C4-2B (cell line): ENCODE measurements around the gene CDKAL1.
"Not testable (repeated sequence)": the region's sequence is repeated elsewhere in the genome, so short reads cannot be mapped to it uniquely, and the experiment has no call there.

ENCODE experiments used
- ZFX ChIP-seq: fragments of 450-650 bp; IDR thresholded peaks from 2 replicates; pipeline ENCODE4 v1.6.1; 2017
- TF ChIP-seq, protein P1 (sequence below): fragments of 450-650 bp; conservative IDR thresholded peaks from 2 replicates; pipeline ENCODE4 v1.5.1; 2017; ENCODE audit warnings: mild to moderate bottlenecking

DNA sequence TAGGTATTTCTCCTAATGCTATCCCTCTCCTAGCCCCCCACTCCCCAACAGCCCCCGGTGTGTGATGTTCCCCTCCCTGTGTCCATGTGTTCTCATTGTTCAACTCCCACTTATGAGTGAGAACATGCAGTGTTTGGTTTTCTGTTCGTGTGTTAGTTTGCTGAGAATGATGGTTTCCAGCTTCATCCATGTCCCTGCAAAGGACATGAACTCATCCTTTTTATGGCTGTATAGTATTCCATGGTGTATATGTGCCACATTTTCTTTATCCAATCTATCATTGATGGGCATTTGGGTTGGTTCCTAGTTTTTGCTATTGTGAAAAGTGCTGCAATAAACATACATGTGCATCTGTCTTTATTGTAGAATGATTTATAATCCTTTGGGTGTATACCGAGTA, 56.2 kb downstream of the CDKAL1 start:
- TF ChIP-seq, protein P1, sequence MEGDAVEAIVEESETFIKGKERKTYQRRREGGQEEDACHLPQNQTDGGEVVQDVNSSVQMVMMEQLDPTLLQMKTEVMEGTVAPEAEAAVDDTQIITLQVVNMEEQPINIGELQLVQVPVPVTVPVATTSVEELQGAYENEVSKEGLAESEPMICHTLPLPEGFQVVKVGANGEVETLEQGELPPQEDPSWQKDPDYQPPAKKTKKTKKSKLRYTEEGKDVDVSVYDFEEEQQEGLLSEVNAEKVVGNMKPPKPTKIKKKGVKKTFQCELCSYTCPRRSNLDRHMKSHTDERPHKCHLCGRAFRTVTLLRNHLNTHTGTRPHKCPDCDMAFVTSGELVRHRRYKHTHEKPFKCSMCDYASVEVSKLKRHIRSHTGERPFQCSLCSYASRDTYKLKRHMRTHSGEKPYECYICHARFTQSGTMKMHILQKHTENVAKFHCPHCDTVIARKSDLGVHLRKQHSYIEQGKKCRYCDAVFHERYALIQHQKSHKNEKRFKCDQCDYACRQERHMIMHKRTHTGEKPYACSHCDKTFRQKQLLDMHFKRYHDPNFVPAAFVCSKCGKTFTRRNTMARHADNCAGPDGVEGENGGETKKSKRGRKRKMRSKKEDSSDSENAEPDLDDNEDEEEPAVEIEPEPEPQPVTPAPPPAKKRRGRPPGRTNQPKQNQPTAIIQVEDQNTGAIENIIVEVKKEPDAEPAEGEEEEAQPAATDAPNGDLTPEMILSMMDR, result not testable (repeated sequence)
- not testable (repeated sequence) for TF ChIP-seq ZFX
